Uterus (tissue), 4 donors: ENCODE data around the gene IDH2. TPM values are rescaled to one million over a fixed set of nuclear protein-coding genes. Genes with fewer than 3 reads are reported as not detected.
"Not testable (repeated sequence)": the region's sequence is repeated elsewhere in the genome, so short reads cannot be mapped to it uniquely, and the experiment has no call there.

Experiments used
- DNase-seq, 2 donors: peaks; one replicate each; pipeline ENCODE4 v3.0.0-alpha.2; 2019 to 2020
- H3K27ac ChIP-seq, 2 donors: fragments of 200-600 bp; sonication (generic); 1 replicate in 1 of 2; 2 replicates in 1 of 2; pipeline ENCODE4 v1.5.1; 2016 to 2018
- H3K27me3 ChIP-seq, 2 donors: fragments of 200-600 bp; sonication (generic); one replicate each; pipeline ENCODE4 v1.5.1; 2018 to 2019; ENCODE audit warnings: control low read depth in 1 of 2
- H3K36me3 ChIP-seq, 2 donors: fragments of 200-600 bp; sonication (generic); one replicate each; pipeline ENCODE4 v1.5.1; 2019; ENCODE audit warnings: control low read depth in 1 of 2
- H3K4me1 ChIP-seq, 2 donors: fragments of 200-600 bp; sonication (generic); one replicate each; pipeline ENCODE4 v1.5.1; 2018 to 2019; ENCODE audit warnings: control low read depth in 1 of 2
- H3K4me3 ChIP-seq, 2 donors: fragments of 200-600 bp; sonication (generic); 1 replicate in 1 of 2; 2 replicates in 1 of 2; pipeline ENCODE4 v1.5.1; 2018 to 2019; ENCODE audit warnings: mild to moderate bottlenecking in 1 of 2
- H3K9me3 ChIP-seq, 2 donors: fragments of 200-600 bp; sonication (generic); one replicate each; pipeline ENCODE4 v1.5.1; 2019; ENCODE audit warnings: control low read depth in 1 of 2
- CTCF ChIP-seq, 4 experiments: fragments of 200-600 bp in 2 of 4; fragments of 450-650 bp in 2 of 4; sonication (generic) in 2 of 4; IDR thresholded peaks; one replicate each; pipeline ENCODE4 v1.5.1; 2016 to 2019; ENCODE audit warnings: antibody characterized with exemption in 4 of 4, mild to moderate bottlenecking in 2 of 4, moderate library complexity in 1 of 4
- POLR2A ChIP-seq, 2 donors: fragments of 450-650 bp; IDR thresholded peaks; one replicate each; pipeline ENCODE4 v1.6.1; 2016; ENCODE audit warnings: antibody characterized with exemption in 2 of 2, mild to moderate bottlenecking in 1 of 2, moderate library complexity in 1 of 2
- intact Hi-C: fragments of 100-400 bp; cut with DNase I; formaldehyde crosslinking; loops from one replicate; pipeline ENCODE4 v1.15.1; 2023; ENCODE audit warnings: low total_unique reads
- total RNA-seq, 4 donors: library from RNA; depleted of rRNA in 3 of 4; stranded (reverse); fragments of >200 nt in 3 of 4; gene quantifications; one replicate each; pipeline versions ENCODE4 v1.1.0 to v1.2.4, GENCODE V29; 2014 to 2023
- donor health status: DM: yes; HTN: yes; CAD: no.

IDH2 gene
- total RNA-seq, 4 donors from 2014 or later: 4.1 to 93.8 (median 21.5) TPM

GRCh38 chr15:90071220-90071807 is 31.0 kb downstream of the IDH2 start:
- H3K36me3 ChIP-seq: no peaks in the 10 kb centered on the region
- no peak overlapping the region for H3K4me3 ChIP-seq
- DNase-seq: peak; percentile 77 to 85
- no peaks in the 10 kb centered on the region for H3K9me3 ChIP-seq
- no peaks in the 10 kb centered on the region for H3K27me3 ChIP-seq
- peak overlapping the region in 1 of 2 donors; percentile 14 for H3K27ac ChIP-seq
- TF ChIP-seq CTCF (IDR thresholded peaks at IDR 0.05): peak; percentile 63 to 83 (median 76)
- no peak for TF ChIP-seq POLR2A (IDR thresholded peaks at IDR 0.05)
- intact Hi-C loops: loop anchor here (10.0 kb wide), 1 partner anchor 177 kb away; the partner anchor contains the start of gene AP3S2
- H3K4me1 ChIP-seq: no peaks in the 10 kb centered on the region

GRCh38 chr15:90070623-90071022 is 31.6 kb downstream of the IDH2 start:
- H3K4me1 ChIP-seq, H3K4me3 ChIP-seq, DNase-seq, H3K27ac ChIP-seq, H3K9me3 ChIP-seq, H3K36me3 ChIP-seq, H3K27me3 ChIP-seq: not testable (repeated sequence)
- intact Hi-C loops: loop anchor here (10.0 kb wide), 1 partner anchor 176 kb away; the partner anchor contains the start of gene AP3S2

GRCh38 chr15:90067953-90068606 is 34.2 kb downstream of the IDH2 start:
- no peaks in the 10 kb centered on the region for H3K9me3 ChIP-seq
- no peak overlapping the region for H3K4me3 ChIP-seq
- H3K4me1 ChIP-seq: peaks cover 0 to 18% of the 10 kb centered on the region in 2 donors
- intact Hi-C loops: no loop called here
- no peak for DNase-seq
- H3K27me3 ChIP-seq: no peaks in the 10 kb centered on the region
- no peaks in the 10 kb centered on the region for H3K36me3 ChIP-seq
- no peak overlapping the region for H3K27ac ChIP-seq
- no peak for TF ChIP-seq CTCF (IDR thresholded peaks at IDR 0.05)

GRCh38 chr15:90067181-90067952 is 34.9 kb downstream of the IDH2 start:
- no peak for DNase-seq
- TF ChIP-seq POLR2A (IDR thresholded peaks at IDR 0.05): no peak
- TF ChIP-seq CTCF (IDR thresholded peaks at IDR 0.05): no peak
- Histone ChIP-seq H3K27me3 (no peaks in the 10 kb centered on the region), H3K9me3 (no peaks in the 10 kb centered on the region), H3K4me1 (peaks cover 0 to 18% of the 10 kb centered on the region in 2 donors), H3K27ac (no peak overlapping the region), H3K36me3 (no peaks in the 10 kb centered on the region), H3K4me3 (no peak overlapping the region)
- intact Hi-C loops: no loop called here

- H3K27me3 ChIP-seq: no peaks in the 10 kb centered on the region
- TF ChIP-seq CTCF (IDR thresholded peaks at IDR 0.05) (no peak), POLR2A (IDR thresholded peaks at IDR 0.05) (no peak)
- H3K4me1 ChIP-seq: peaks cover 0 to 27% of the 10 kb centered on the region in 2 donors
- H3K4me3 ChIP-seq: no peak overlapping the region
- peak overlapping the region; percentile 16 to 75 for H3K27ac ChIP-seq
- no peaks in the 10 kb centered on the region for H3K36me3 ChIP-seq
- intact Hi-C loops: no loop called here
- no peak for DNase-seq
- no peaks in the 10 kb centered on the region for H3K9me3 ChIP-seq
These were observed 36.6 kb downstream of the IDH2 start for GRCh38 chr15:90065682-90066049.
